Dedifferentiated amniotic fluid mesenchymal stem cell (primary cell): ENCODE data around the gene SETMAR.

Experiments used
- DNase-seq: peaks from one replicate; pipeline ENCODE4 v3.0.0-alpha.2; 2016; ENCODE audit errors: extremely low spot score

SETMAR gene

GRCh38 chr3:4351164-4351855 is 48.1 kb downstream of the SETMAR start:
- no peak for DNase-seq

DNA sequence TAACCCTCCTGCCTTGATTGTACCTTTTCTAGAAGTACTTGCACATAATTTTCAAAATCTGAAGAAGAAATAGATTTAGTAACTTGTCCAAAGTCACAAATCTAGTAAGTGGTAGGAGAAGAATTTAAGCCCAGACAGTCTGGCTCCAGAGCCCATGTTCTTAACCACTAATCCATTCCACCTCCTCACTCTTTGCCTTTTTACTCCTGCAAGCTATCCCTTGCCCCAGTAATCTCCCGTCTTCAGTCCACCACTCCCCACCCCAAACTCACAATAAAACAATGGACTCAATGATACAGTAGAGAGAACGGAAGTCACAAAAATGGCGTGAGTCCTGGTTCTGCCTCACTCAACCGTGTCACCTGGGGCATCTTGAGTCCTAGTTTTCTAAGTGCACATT is 48.7 kb downstream of the SETMAR start:
- DNase-seq = no peak

DNA sequence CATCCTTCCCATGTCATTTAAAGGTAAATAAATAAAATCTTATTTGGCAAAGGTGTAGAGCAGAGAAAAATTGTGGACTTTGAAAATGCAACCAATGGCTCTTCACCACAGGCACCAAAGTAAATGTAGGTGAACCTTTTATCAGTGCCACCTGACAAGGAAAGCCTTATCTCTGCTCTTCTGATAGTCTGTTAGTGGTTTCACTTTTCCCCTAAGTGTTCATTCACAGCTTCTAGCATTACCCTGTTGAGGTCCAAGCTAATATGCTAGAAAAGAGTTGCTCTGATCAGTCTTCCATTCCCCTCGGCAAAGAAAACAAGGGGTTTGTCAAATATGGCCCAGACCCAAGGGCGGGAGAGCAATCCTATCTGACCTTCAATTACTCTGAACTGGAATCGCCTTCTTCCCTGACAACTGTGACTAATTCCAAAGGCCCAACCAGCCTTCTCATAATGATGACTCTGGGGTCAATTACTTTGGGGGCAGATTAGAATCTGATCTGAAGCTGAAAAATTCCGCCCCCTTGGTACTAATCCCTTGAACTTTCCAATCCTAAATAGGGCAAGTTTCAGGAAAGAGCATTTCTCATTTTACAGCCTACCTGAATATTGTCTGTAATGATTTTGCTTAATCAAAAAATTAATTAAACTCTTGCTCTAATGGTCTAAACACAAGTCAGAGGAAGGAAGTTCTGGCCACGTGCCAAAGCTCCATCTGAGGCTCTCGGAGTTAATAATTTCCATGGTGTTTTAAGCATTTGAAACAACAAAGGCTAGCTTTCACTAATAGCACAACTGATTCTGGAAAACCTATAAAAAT is 52.4 kb downstream of the SETMAR start:
- DNase-seq = no peak

DNA sequence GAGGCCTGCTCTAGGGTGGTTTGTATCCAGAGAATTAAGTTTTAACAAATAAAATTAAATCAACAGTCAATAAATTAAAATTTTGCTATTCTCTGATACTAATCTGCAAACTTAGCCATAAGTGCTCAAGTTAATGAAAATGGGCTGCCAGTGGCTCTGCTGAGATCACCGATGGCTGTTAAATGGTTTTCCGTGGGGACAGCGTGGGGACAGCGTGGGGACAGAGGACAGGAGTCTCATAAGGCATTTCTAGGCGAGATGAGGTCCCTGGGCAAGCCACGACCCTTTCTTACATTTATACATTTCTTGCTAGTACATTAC is 53.0 kb downstream of the SETMAR start:
- no peak for DNase-seq

DNA sequence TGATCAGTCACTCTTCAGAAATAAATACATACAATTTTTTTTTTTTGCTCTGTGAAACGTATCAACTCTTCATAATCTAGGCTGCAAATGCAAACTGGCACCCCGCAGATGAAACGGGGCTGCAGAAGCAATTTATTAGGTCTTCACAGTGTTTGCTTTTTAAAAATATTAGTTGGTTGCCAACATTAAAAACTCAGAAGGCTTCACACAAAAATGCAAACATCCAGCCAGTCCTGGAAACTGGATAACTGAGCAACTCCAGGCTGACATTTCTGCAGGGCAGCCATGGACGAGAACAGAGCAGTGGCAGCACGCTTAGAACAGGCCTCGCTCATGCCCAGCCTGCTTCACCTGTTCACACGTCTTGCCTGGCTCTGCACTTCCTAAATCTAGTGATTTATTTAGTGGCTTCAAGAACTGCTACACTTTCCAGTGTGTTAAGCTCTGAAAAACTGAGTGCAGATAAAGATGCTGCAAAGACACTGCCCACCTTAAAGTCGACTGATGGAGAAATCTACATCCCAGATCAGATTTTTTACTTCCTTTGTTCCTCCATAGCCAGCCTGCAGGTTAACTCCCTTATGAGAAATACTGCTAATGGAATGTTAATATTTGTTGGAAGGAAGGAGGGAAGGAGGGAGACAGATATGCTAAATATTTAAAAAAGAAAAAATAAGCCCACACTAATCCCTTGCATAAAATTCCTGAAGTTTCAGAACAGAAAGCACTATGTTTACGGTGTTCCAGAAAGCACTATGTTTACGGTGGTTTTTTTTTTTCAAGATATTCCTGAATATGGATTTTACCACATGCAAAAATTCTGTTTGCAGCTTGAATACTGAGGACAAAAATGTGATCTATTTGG is 53.6 kb downstream of the SETMAR start:
- DNase-seq = no peak

DNA sequence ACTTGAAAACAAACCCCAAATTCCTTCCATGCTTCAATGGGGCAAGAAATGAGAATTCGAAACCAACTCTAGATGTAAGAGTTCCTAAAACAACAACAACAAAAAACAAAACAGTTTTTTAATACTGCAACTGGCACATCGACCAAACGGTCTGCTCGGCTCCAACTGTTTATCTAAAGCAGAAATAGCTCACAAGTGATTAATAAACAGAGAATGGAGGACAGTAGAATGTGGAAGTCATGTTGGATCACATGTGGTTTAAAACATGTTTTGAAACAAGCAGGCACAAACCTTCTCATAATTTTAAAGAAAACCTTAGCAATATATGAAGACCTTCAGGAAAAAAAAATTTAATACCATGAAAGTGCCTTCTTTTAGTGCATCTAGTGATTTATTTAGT is 55.1 kb downstream of the SETMAR start:
- DNase-seq = no peak

DNA sequence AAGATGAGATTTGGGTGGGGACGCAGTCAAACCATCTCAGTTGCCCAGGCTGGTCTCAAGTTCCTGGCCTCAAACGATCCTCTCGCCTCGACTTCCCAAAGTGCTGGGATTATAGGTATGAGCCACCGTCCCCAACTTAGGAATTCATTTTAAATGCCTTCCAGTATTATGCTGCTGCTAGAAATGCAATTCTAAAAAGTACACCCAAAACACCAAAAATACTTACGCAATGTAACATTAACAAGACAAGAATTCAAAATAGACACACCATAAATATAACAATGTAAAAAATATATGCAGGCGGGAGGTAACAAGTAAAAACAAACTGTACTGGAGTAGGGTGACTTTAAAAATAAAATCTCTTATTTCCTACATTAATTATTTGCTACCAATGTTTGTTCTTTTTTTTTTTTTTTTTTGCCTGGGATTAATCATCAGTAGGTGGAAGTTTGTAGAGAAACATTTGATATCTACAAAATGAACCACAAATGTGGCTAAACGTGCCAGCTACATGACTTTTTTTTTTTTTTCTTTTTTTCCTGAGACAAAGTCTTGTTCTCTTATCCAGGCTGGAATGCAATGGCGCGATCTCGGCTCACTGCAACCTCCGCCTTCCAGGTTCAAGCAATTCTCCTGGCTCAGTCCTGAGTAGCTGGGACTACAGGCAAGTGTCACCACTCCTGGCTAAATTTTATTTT is 56.8 kb downstream of the SETMAR start:
- no peak for DNase-seq

DNA sequence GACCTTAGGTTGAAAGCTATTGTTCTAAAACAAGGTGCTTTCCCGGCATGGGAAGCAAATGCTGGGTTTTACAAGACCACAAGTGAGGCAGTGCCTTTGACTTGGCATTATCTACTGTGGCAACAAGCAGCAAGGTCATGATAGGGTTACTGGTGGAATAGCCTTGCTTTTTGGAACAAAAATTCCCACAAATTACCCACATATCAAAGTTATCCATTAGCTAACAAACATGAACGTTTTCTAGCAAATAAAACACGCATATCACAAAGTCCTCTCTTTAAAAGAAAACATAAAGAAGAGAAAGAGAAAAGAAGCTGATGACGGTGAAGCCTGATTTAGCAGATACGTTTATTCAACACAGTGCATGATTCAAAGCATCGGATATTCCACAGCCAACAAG is 57.6 kb downstream of the SETMAR start:
- DNase-seq = no peak

GRCh38 chr3:4362523-4362922 is 59.4 kb downstream of the SETMAR start:
- DNase-seq = no peak
